Central memory CD4-positive, alpha-beta T cell (primary cell): ENCODE data around the gene PIGS.

ENCODE experiments used
- DNase-seq: peaks from one replicate; pipeline ENCODE4 v3.0.0; 2022

Gene PIGS

GRCh38 chr17:28549236-28550132 is 21.8 kb downstream of the PIGS start:
- DNase-seq, result peak; percentile 79

GRCh38 chr17:28548417-28549130 is 22.8 kb downstream of the PIGS start:
- DNase-seq, result no peak

GRCh38 chr17:28547623-28548416 is 23.5 kb downstream of the PIGS start:
- peak; percentile 39 for DNase-seq

DNA sequence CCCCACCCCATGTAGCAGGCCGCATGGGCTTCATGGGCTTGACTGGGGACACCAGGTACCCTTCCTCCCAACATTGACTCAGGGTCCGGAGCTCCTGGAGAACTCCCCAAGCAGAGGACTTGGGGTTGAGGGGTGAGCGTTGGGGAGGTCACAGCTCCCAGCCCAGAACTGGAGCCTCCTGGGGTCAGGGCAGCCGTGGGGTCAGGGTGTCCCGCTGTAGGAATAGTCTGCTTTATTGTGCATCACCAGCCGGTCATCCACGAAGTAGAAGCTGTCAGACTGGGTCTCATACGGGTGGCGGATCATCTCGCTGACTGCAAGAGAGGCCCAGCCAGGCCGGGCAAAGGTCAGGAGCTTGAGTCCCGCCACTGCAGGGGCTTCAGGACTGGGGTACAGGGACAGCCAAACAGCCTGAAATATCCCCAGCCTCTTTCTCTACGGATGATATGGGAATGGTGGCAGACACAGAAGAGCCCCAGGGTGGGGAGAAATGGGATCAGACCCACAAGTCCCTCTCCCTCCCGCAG is 24.2 kb downstream of the PIGS start:
- DNase-seq, result no peak

GRCh38 chr17:28545787-28546415 is 25.4 kb downstream of the PIGS start:
- no peak for DNase-seq

- DNase-seq, result no peak
These were observed 26.2 kb downstream of the PIGS start for GRCh38 chr17:28545141-28545503.

GRCh38 chr17:28544402-28545140 is 26.8 kb downstream of the PIGS start:
- DNase-seq, result no peak

GRCh38 chr17:28541439-28541838 is 29.9 kb downstream of the PIGS start:
- no peak for DNase-seq

GRCh38 chr17:28540231-28540630 is 31.1 kb downstream of the PIGS start:
- no peak for DNase-seq

DNA sequence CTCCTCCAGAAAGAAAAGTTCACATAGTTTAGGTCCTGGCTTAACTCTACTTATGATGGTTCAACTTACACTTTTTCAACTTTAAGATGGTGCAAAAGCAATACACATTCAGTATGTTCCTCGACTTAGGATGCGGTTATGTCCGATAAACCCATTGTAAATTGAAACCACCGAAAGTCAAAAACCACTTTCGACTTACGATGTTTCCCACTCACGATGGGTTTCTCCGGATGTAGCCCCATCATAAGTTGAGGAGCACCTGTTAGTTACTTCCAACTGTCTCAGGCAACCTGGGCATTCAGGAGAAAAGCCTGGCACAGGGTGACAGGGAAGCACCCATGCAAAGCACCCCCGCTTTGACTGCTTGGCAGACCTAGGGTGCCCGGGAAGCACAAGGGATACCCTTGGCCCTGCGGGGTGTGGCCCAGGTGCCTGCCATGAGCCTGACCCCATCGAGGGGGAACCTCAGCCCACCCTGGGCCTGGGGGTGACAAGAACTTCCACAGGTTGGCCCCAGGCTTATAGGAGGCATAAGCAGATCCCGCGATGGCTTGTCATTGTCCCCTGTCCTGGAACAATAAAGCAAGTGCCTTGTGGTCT is 32.9 kb downstream of the PIGS start:
- DNase-seq, result no peak

- DNase-seq, result no peak
These were observed 34.1 kb downstream of the PIGS start for GRCh38 chr17:28537219-28537610.

GRCh38 chr17:28536532-28537218 is 34.6 kb downstream of the PIGS start:
- no peak for DNase-seq

GRCh38 chr17:28534740-28535375 is 36.5 kb downstream of the PIGS start:
- no peak for DNase-seq

- no peak for DNase-seq
These were observed 38.1 kb downstream of the PIGS start for GRCh38 chr17:28533091-28533807.

DNA sequence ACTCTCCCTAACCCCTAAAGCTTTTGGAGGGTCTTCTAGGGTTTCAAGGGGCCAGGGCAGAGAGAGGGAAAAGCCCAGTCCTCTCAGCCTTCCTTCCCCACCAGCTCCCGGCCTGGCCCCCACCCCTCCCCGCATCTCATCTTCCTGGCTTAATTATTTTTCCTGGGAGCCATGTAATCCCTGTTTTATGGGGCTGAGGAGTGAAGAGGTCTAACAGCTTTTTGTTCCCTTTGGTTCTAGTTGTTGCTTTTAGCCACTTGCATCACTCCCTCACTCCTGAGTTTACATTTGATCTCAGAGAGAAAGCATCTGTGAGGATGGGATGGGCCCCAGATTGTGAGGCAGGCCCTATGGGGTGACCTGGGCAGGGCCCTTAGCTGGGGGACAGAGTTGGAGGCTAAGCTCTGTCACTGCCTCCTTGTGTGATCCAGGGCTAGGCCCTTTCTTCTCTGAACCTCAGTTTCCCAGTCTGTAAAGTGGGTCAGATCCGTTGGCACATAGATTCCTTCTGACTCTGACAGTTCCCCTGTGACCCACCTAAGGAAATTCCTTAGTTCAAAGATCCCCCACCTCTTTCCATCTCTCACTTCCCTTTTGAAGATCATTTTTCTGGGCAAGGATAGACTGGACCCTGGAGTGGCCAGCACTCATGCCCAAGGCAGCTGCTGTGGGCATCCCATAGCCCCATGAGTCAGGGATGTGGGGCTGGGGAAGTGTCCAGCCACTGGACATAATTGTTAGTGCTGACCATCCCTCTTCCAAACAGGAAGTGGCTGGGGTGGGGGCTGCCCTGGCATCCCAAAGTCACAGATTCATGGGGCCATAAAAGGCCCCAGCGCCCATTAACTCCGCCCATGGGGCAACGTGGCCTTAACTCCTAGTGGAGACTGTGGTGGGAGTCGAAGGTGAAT is 39.0 kb downstream of the PIGS start:
- no peak for DNase-seq

DNA sequence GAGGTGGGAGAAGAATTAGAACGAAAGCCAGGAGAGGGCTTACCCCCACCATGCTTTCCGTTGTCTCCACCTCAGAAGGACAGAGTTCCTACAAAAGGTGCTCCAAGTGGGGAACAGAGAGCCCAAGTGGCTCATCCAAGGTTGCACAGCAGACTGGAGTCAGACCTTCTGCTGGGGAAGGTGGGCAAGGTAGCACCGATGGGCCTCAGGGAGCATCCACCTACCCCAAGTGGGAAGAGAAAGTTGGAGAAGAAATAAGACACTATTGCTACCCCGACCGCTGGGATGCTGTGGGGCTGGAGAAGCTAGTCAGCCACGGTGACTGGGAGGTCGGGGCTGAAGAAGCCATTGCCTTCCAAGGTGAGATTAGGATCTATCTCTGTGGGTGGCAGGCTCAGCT is 40.4 kb downstream of the PIGS start:
- DNase-seq, result no peak

- DNase-seq, result no peak
These were observed 41.1 kb downstream of the PIGS start for GRCh38 chr17:28530250-28530649.

GRCh38 chr17:28529013-28529400 is 42.3 kb downstream of the PIGS start:
- no peak for DNase-seq
